ENCODE results near the gene FAM117A.

DNA sequence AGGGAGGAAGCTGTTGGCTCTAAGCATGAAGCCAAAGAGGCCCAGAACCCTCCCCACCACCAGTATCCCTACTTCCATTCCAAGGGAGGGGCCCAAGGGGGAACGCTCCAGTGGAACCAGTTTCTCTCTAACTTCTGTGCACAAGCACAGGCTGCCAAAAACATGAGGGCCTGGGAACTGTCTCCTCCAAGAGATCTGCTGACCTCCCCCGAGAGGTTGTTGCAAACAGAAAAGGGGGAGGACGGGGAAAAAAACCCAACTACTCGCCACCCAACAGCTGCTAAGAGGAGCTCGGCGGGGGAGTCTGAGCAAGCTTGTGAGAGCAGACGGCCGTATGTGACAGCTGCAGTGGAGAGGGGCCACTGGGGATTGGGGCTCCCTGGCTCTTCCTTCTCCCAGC is 40.5 kb downstream of the FAM117A start:
- TF ChIP-seq, protein P1, sequence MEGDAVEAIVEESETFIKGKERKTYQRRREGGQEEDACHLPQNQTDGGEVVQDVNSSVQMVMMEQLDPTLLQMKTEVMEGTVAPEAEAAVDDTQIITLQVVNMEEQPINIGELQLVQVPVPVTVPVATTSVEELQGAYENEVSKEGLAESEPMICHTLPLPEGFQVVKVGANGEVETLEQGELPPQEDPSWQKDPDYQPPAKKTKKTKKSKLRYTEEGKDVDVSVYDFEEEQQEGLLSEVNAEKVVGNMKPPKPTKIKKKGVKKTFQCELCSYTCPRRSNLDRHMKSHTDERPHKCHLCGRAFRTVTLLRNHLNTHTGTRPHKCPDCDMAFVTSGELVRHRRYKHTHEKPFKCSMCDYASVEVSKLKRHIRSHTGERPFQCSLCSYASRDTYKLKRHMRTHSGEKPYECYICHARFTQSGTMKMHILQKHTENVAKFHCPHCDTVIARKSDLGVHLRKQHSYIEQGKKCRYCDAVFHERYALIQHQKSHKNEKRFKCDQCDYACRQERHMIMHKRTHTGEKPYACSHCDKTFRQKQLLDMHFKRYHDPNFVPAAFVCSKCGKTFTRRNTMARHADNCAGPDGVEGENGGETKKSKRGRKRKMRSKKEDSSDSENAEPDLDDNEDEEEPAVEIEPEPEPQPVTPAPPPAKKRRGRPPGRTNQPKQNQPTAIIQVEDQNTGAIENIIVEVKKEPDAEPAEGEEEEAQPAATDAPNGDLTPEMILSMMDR (IDR thresholded peaks at IDR 0.05), result no peak
- TF ChIP-seq POLR2A (IDR thresholded peaks at IDR 0.05), result no peak
- no peak for TF ChIP-seq POLR2AphosphoS5 (IDR thresholded peaks at IDR 0.05)
